C4-2B (cell line): ENCODE results near the gene NRP1.
A peak's percentile ranks its signal among the peaks of the same experiment; 100 is the strongest.

Experiments used
- H3K27ac ChIP-seq: fragments of 450-650 bp; 2 replicates; pipeline ENCODE4 v1.5.1; 2017
- ZFX ChIP-seq: fragments of 450-650 bp; IDR thresholded peaks from 2 replicates; pipeline ENCODE4 v1.6.1; 2017
- TF ChIP-seq, protein P1 (sequence below): fragments of 450-650 bp; conservative IDR thresholded peaks from 2 replicates; pipeline ENCODE4 v1.5.1; 2017; ENCODE audit warnings: mild to moderate bottlenecking

The NRP1 gene

DNA sequence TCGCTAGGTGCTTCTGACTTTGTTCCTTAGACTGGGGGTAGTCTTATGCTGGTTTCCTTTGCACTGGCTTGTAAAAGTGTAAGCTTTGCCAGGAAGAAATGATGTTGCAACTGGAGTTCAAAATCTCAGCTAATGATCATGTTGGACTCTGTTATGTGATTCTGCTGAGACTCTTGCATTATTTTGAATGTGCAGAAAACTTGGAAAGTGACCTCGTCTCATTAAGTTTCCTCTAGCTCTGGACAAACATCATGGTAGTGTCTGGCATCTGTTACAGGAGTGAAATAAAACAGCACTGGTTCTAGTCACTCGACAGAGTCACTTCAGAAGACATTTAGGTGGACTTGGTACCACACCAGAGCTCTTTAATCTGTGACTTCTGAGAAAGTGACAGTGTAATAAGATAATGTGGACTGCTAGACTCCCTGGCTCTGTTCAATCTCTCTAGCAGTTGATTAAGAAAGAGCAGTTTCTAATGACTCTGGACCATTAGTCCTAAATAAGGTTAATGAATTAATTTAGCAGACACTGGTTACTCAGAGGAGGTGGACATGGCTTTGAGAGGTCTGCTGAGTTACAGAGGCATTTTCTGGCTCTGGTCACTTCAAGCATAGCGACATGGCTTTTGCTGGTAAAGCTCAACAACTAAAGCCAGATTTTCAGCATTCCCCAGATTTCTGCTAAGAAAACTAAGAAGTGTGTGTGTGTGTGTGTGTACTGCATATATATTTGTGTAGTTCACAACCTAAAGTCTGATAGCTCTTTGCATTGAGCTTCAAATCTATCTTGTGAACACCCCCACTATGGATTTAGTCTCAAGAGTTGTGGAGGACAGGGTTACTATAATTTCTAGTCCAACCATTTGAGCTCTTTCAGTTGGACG lies 2.0 kb downstream of the NRP1 start:
- H3K27ac ChIP-seq = no peak overlapping the region
- TF ChIP-seq ZFX = no peak
- TF ChIP-seq, protein P1, sequence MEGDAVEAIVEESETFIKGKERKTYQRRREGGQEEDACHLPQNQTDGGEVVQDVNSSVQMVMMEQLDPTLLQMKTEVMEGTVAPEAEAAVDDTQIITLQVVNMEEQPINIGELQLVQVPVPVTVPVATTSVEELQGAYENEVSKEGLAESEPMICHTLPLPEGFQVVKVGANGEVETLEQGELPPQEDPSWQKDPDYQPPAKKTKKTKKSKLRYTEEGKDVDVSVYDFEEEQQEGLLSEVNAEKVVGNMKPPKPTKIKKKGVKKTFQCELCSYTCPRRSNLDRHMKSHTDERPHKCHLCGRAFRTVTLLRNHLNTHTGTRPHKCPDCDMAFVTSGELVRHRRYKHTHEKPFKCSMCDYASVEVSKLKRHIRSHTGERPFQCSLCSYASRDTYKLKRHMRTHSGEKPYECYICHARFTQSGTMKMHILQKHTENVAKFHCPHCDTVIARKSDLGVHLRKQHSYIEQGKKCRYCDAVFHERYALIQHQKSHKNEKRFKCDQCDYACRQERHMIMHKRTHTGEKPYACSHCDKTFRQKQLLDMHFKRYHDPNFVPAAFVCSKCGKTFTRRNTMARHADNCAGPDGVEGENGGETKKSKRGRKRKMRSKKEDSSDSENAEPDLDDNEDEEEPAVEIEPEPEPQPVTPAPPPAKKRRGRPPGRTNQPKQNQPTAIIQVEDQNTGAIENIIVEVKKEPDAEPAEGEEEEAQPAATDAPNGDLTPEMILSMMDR = no peak

DNA sequence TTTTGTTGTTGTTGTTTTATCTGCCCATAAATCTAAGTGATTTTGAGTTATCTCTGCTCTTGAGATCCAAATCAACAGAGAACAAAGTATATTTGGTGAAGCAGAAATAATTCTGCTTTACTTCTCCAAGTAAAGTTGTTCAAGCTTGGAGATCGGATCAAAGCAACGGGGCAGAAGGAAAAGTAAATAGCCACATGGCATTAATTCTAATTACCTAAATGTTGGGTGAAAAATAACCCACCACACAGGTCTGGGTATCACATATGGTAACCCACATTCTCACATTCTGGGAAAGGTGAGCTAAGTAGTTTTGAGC lies 3.1 kb downstream of the NRP1 start:
- TF ChIP-seq ZFX = no peak
- TF ChIP-seq, protein P1 = no peak
- no peak overlapping the region for H3K27ac ChIP-seq

DNA sequence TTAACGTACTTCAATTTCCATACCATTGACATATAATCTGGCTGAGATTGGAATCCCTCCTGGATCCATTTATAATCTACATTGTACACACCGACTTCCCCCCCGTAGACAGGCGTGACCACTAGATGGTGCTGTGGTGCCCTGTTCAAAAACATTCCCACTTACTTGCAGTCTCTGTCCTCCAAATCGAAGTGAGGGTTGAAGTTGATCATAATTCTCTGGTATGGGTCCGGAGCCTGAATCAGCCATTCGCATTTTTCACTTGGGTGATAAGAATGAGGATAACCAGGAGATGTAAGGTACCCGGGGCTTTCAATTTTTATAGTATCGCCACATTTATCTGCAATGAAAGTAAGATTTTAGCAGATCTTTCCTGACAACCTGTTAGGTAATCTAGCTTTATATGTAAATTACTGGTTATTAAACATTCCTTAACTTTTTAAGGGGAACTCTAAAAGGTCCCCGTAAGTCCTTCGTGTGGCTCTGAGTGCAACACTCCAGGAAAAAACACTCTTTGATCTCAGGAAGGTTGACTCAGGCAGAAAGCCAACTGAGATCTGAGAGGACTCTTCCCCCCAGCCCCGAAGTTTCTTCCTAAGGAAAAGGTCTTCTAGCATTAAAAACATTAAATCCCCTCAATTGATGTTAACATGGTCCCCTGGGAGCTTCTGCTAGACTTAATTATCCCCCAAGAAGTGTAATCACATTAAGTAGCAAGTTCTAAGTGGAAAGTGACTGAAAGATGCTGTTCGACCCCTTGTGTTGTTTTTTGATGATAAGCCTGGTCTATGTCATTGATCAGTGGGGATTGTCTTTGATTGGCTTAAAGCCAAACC lies 3.7 kb downstream of the NRP1 start:
- TF ChIP-seq, protein P1 = peak; percentile 96
- TF ChIP-seq ZFX = no peak
- H3K27ac ChIP-seq = no peak overlapping the region; the same call in 1 of the 2 replicates

DNA sequence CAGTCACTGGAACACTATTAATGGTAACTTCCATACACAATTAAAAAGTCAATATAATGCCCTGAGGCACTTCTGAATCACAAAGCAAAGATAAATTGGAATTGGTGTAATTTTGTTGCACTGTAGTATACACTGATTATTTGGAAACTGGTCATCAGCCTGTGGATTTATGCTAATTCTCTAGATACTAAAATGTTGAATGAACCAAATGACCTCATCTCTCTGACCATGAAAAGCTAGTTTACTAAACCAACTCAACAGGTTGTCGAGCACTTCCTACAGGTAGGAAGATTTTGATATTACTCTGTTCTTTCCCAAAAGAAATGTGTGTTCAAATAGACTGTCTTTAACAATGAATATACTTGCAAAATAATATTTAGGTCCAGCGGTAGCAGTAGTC lies 5.3 kb downstream of the NRP1 start:
- H3K27ac ChIP-seq = no peak overlapping the region
- TF ChIP-seq ZFX = no peak
- TF ChIP-seq, protein P1 = no peak

DNA sequence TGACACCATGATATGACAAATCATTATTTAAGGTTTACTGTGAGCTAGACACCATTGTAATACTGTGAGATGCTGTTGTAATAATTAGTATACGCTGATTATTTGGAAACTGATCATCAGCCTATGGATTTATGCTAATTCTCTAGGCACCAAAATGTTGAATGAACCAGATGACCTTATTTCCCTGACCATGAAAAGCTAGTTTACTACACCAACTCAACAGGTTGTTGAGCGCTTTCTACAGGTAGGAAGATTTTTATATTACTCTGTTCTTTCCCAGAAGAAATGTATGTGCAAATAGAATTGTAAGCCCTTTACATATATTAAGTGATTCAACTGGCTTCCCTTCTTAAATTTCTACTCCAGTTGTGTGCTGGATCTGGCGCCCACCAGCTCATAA lies 6.2 kb downstream of the NRP1 start:
- no peak overlapping the region for H3K27ac ChIP-seq
- no peak for TF ChIP-seq ZFX
- TF ChIP-seq, protein P1 = no peak

DNA sequence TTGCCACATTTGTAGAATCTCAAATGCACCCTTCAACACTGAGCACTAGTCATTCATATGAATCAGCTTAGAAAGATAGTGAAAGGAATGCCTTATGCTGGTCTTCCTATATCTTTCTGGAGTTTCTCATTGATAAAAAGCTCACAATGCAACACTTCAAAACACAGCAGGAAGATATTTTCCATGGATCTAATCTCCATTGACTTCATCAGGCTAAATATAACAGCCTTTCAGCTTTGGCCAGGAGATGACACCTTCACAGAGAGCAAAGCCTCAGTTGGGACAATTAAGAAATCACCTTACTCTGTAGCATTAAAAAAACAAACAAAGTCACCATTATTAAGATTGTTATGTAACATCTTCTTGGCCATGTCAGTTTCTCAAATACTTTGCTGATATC lies 6.7 kb downstream of the NRP1 start:
- TF ChIP-seq ZFX = no peak
- TF ChIP-seq, protein P1 = peak; percentile 58
- no peak overlapping the region for H3K27ac ChIP-seq

DNA sequence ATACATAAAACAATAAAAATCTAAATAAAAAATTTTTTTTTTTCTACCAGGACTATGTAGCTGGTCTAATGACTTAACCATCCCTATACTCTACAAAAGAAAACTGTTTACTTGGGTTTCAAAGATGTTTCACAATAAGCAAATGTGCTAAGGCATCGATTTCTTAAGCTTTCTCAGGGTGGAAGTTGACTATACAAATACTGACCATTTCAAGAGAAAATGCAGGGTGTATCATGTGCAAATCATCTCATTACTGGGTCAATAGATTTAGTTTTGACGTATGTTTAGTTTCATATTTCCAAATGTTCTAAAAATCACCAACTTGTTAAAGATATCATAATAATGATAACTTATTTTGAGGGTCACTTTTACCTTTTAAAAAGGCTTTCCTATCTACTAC lies 7.5 kb downstream of the NRP1 start:
- TF ChIP-seq, protein P1 = no peak
- TF ChIP-seq ZFX = no peak
- H3K27ac ChIP-seq = no peak overlapping the region
